ENCODE measurements around the gene TP53AIP1. TPM values are rescaled to one million over a fixed set of nuclear protein-coding genes. Genes with fewer than 3 reads are reported as not detected.

The TP53AIP1 gene
- total RNA-seq, 1 donor from 2014 or later = 0.49 TPM

DNA sequence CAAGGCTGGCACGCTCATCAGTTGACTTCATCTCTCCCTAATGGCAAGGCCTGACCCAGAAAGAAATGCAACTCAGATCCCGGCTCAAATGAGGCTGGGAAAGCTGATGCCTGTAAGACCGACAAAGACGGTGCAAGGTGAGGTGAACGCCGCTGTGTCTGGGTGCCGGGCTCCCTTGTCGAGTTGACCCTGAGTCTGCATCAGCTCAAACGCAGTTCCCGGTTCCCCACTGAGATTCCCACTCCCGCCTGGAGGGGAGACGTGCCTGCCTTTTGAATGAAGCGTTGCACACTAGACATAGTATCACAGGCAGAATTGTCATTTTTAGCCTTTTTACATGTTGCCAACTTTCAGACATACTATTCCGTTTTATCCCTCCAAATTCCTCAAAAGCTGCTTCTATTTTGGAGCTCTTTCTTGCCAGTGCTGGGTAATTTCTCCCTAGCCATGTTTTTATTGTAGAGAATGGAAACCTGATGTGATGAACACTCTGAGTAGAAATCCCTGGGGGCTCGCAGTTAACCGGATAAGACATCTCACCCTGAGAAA, 831 bp upstream of the TP53AIP1 start:
- no peak for DNase-seq (ENCODE audit: low spot score)

GRCh38 chr11:128942272-128942612, 429 bp downstream of the TP53AIP1 start:
- no peak for DNase-seq (ENCODE audit: low spot score)

DNA sequence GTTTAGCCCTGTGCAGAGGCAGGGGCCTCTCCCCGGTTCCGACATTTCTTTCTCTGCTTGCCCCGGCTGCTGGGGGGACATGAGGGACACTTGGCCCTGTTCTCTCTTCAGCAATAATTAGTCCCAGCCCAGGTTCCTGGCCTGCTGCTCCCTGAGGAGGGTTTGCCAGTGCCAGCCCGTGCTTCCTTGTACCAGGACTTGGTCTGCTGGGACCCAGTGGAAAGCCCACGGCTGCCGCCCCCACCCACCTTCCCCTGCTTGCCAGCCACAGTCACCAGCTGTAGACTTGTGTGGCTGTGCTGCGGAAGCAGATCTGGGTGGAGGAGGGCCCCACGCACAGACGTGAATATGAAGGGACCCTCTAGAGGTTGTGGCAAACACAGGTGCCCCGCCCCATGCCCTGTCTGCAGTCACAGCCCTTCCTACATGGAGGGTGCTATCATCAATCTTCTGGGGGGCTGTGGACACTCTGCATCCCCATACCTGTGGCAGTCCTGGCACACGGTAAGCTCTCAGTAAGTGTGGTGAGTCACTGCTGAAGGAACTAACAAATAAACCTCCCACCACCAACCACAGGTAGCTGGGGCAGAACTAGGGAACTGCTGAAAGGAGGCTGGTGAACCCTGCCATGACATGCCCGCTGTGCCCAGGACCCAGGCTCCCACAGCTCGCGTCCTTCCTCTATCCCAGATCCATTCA, 949 bp downstream of the TP53AIP1 start:
- no peak for DNase-seq (ENCODE audit: low spot score)

DNA sequence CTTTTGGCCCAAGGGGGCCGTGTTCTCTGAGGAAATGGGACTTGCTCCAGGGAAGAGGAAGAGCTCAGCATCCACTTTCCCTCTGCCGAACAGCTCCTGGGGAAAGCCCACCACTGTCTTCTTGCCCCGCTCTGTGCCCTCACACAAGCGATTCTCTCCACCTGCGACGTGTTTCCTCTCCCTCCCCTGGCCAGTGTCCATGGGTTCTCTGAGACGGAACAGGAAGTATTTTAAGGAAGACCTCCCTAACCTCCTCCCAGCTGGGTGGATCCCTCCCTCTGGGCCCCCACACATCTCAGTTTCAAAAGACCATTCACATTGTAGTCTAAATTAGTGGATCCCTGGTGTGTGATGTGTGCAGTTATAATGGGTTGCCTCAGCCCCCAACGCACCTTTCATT, 1.6 kb downstream of the TP53AIP1 start:
- no peak for DNase-seq (ENCODE audit: low spot score)

GRCh38 chr11:128940603-128941002, 2.1 kb downstream of the TP53AIP1 start:
- peak; percentile 52 for DNase-seq (ENCODE audit: low spot score)

DNA sequence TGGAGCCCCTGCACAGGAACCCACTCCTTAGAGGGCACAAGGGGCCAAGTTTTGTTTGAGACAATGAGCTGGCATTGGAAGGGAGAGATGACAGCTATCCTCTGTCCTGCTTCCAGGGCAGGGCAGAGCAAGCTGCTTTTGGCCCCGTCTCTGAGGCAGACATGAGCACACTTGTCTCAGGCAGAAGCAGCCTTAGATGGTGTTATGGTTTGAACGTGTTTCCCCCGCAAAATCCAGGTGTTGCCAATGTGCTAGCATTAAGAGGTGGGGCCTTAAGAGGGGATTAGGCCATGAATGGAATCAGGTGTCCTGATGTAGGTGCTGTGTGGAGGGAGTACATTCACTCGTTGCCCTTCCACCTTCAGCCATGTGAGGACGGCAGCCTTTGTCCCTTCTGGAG, 2.5 kb downstream of the TP53AIP1 start:
- no peak for DNase-seq (ENCODE audit: low spot score)

DNA sequence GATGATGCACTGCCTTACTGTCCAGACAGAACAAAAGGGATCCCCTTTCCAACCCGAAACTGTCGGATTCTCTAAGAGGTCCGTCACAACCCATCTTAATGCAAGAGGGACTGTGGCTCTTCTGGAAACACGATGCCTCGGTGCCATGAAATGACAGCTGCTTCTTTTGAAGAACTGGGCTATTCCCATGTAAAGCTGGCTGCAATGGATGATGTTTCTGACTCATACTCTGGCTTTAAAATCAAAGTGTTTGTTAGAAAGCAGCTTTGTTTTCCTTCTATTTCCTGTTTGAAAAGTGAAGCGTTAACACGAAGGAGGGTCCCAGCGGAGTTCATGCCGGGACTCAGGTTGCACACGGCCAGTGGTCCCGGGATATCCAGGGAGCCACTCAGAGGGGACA, 3.1 kb downstream of the TP53AIP1 start:
- no peak for DNase-seq (ENCODE audit: low spot score)

GRCh38 chr11:128938156-128938885, 4.3 kb downstream of the TP53AIP1 start:
- DNase-seq (ENCODE audit: low spot score) = no peak

- no peak for DNase-seq (ENCODE audit: low spot score)
These were observed 5.2 kb downstream of the TP53AIP1 start for GRCh38 chr11:128937480-128937879.

DNA sequence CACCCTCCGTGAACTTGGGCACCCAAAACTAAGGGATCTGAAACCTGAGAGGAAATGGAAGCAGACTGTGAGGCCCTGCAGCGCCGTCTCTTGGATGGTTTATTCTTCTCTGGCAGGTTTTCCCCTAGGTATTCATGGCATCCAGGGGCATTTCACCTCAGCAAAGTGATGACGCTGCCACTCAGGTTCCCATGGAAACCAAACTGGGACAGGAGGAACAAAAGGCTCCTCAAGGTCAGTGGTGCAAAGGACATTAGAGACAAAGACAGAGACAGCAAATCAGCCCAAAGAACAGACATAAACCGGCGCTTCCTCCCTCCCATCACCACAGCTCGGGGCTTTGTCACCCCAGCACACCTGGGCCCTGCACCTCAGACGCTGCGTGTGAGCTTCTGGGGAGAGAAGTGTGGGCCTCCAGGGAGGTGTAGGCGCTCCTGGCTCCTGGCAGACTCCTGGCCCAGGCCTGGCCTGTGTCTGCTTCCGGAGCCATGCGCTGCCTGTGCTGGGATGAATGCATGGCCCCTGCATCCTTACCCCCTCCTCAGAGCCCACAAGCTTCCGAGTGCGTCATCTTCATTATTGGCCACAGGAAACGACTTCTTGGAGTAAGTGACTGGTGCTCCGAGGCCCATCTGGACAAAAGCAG, 5.9 kb downstream of the TP53AIP1 start:
- DNase-seq (ENCODE audit: low spot score) = no peak

- no peak for DNase-seq (ENCODE audit: low spot score)
These were observed 7.7 kb downstream of the TP53AIP1 start for GRCh38 chr11:128934926-128935325.

DNA sequence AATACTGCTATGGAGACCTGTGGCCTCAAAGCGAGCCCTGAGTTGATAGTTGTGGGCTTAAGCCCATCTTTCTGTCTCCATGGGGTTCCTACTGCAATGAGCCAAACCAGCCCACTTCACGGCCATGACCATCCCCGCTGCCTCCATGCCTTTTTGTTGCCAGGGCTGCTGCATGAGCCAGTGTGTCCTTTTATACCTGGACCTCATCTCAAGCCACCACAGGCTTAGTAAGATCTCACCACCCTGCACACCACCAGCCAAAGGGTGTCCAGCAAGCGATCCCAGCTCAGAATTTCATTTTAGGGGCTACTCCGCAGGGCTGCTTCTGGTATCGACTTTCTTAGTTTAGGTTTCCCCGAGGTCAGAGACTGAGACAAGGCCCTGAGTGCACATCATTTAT, 8.3 kb downstream of the TP53AIP1 start:
- DNase-seq (ENCODE audit: low spot score) = no peak

- DNase-seq (ENCODE audit: low spot score) = no peak
These were observed 9.0 kb downstream of the TP53AIP1 start for GRCh38 chr11:128933481-128934178.

- DNase-seq (ENCODE audit: low spot score) = no peak
These were observed 11.0 kb downstream of the TP53AIP1 start for GRCh38 chr11:128931668-128932067.

DNA sequence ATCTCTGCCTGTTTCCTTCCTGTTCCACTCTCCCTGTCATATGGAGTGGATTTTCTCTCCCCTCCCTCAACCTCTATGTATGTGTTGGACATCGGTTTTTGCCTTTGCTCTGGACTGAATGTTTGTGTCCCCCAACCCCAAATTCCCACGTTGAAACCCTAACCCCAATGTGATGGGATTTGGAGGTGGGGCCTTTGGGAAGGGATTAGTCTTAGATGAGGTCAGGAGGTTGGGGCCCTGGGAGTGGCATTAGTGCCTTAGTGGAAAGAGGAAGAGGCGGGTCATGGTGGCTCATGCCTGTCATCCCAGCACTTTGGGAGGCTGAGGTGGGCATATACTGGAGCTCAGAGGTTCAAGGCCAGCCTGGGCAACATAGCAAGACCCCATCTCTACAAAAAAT, 11.6 kb downstream of the TP53AIP1 start:
- DNase-seq (ENCODE audit: low spot score) = no peak

DNA sequence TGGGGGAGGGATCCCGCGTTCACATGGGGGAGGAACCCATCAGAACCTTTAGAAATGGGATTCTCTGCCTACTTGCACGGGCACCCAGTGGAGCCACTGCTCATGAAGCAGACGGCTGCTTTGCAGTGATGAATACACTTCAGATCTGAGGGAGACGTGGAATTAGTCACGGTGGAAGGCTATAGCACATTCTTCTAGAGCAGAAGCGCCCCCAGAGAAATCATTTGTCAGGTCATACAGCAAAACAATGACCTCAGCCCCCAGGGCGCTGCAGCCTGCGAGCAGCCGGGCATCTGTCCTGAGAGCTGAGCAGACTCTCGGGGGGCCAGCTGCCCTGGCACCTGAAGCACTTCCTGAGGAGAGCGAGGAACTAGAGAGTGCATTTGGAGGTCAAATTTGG, 12.7 kb downstream of the TP53AIP1 start:
- no peak for DNase-seq (ENCODE audit: low spot score)

DNA sequence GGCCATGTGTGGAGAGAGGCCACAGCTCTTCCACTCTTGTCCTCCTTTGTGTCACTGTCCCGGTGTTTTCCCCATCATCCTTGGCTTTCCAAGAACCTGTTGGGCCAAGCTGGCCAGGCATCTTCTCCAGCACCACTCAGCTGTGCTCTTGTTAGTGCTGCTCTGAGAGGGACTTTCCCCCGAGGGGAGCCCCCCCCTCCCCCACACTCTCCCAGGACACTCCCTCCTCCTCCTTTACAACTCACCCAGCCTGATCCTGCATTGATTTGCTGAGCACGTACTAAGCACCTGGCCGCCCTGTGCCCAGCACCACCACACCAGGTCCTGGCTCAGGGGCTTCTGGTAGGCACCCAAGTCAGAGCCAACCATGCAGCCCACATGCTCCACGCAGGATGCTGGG, 13.2 kb downstream of the TP53AIP1 start:
- no peak for DNase-seq (ENCODE audit: low spot score)

GRCh38 chr11:128928400-128928799, 14.3 kb downstream of the TP53AIP1 start:
- no peak for DNase-seq (ENCODE audit: low spot score)

DNA sequence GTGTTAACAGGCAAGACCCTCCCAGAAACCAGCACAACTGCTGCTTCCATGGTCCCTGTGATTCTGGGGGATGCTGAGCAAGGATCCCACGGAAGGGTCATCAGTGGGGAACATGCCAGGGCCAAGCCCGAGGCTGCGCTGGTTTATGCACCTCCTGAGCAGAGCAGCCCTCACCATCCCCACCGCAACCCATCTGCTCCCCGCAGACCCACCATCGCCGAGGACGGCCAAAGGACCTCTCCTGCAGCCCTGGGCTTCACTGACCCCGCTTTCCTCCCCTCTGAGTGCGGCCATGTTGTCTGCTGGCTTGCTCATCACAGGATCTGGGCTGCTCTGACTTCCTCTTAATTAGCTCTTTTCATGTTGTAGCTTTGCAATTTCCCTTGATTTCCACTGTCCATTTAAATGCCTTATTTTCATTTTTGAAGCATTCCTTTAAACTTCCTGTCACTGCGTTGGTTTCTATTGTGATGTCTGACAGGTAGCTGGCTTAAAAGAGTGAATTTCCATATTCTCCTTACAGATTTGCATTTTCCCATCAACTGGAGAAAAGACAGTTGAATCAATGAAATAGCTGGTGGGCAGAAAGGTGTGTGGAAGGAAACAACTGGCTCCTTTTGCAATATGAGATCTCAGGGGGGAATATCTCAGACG, 14.9 kb downstream of the TP53AIP1 start:
- DNase-seq (ENCODE audit: low spot score) = no peak

GRCh38 chr11:128927108-128927461, 15.6 kb downstream of the TP53AIP1 start:
- no peak for DNase-seq (ENCODE audit: low spot score)

- DNase-seq (ENCODE audit: low spot score) = no peak
These were observed 16.1 kb downstream of the TP53AIP1 start for GRCh38 chr11:128926437-128927107.

Data from ureter (tissue), 1 donor.